RPMI7951 (cell line): ENCODE measurements around the gene GBP6. TPM values are rescaled to one million over a fixed set of nuclear protein-coding genes. Genes with fewer than 3 reads are reported as not detected.
"Not testable (repeated sequence)": the region's sequence is repeated elsewhere in the genome, so short reads cannot be mapped to it uniquely, and the experiment has no call there.

Experiments
- DNase-seq: peaks from one replicate; pipeline ENCODE4 v3.0.0-alpha.2; 2012; ENCODE audit warnings: low read depth
- total RNA-seq: library from RNA; depleted of rRNA; stranded (reverse); fragments of >200 nt; shearing (Covaris generic); gene quantifications from 2 replicates; pipeline ENCODE4 v1.2.3, GENCODE V29; 2014; rRNA removed

GBP6 gene
- total RNA-seq, 1 experiment from 2014 or later: not detected

- no peak for DNase-seq
Measured at GRCh38 chr1:89369331-89369730, 5.5 kb downstream of the GBP6 start.

GRCh38 chr1:89373810-89374209 lies 10.0 kb downstream of the GBP6 start:
- DNase-seq: not testable (repeated sequence)

- no peak for DNase-seq
Measured at GRCh38 chr1:89378001-89378400, 14.1 kb downstream of the GBP6 start.

GRCh38 chr1:89381618-89382017 lies 17.8 kb downstream of the GBP6 start:
- DNase-seq: no peak

- DNase-seq: no peak
Measured at GRCh38 chr1:89382479-89382878, 18.6 kb downstream of the GBP6 start.

GRCh38 chr1:89383185-89383584 lies 19.3 kb downstream of the GBP6 start:
- DNase-seq: no peak

GRCh38 chr1:89390707-89391106 lies 26.8 kb downstream of the GBP6 start:
- DNase-seq: no peak

- DNase-seq: no peak
Measured at GRCh38 chr1:89391686-89392085, 27.8 kb downstream of the GBP6 start.

GRCh38 chr1:89394851-89395250 lies 31.0 kb downstream of the GBP6 start:
- no peak for DNase-seq

GRCh38 chr1:89396902-89397301 lies 33.0 kb downstream of the GBP6 start:
- DNase-seq: no peak

GRCh38 chr1:89405275-89405929 lies 41.5 kb downstream of the GBP6 start:
- no peak for DNase-seq

GRCh38 chr1:89407360-89407759 lies 43.5 kb downstream of the GBP6 start:
- peak; percentile 19 for DNase-seq

- DNase-seq: not testable (repeated sequence)
Measured at GRCh38 chr1:89407768-89408167, 43.9 kb downstream of the GBP6 start.

- DNase-seq: no peak
Measured at GRCh38 chr1:89425056-89425455, 61.2 kb downstream of the GBP6 start.

GRCh38 chr1:89429062-89429461 lies 65.2 kb downstream of the GBP6 start:
- DNase-seq: no peak

GRCh38 chr1:89429681-89430080 lies 65.8 kb downstream of the GBP6 start:
- not testable (repeated sequence) for DNase-seq

- DNase-seq: no peak
Measured at GRCh38 chr1:89433421-89433820, 69.6 kb downstream of the GBP6 start.

- not testable (repeated sequence) for DNase-seq
Measured at GRCh38 chr1:89434058-89434780, 70.4 kb downstream of the GBP6 start.

Other genes starting within 250 kb of the GBP6 start
- gene GBP2, start 237.9 kb upstream of the GBP6 start, total RNA-seq: 28.6 and 37.1 TPM in 2 replicates
- gene GBP7, start 188.1 kb upstream of the GBP6 start, total RNA-seq: not detected in 2 replicates
- gene GBP4, start 165.1 kb upstream of the GBP6 start, total RNA-seq: 0.60 and 0.78 TPM in 2 replicates
- not detected in 2 replicates for gene GBP5, start 91.2 kb upstream of the GBP6 start, total RNA-seq
- 0.49 and 1.1 TPM in 2 replicates for gene LRRC8B, start 160.8 kb downstream of the GBP6 start, total RNA-seq